Measurements from ENCODE around the gene ANXA4.
"Not testable (repeated sequence)": the region's sequence is repeated elsewhere in the genome, so short reads cannot be mapped to it uniquely, and the experiment has no call there.

ANXA4 gene

DNA sequence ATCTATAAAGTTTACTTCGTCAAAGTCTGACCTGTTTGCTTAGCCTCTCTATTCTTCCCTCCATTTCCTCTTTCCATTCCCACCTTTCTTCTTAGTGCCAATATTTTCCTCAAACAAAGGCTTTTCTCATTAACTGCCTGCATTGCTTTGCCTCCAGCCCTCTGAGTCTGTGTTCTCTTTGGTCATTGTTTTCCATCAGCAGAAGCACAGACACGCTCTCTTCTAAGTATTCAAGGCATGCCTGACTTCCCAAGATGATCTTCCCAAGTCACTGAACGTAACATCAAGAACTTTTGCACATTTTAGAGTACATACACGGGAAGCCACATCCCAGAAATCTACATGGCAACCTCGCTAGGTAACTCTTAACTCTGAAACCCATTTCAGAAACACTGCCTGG is 32.6 kb upstream of the ANXA4 start:
- Histone ChIP-seq H3K4me1 (ENCODE audit: control insufficient read depth in 1 of 2, insufficient read depth in 2 of 2, low read length in 2 of 2) (no peaks in the 10 kb centered on the region), H3K27me3 (ENCODE audit: low read depth, low read length) (no peaks in the 10 kb centered on the region), H3K9me3 (ENCODE audit: control insufficient read depth in 1 of 2, low read length in 2 of 2) (no peaks in the 10 kb centered on the region), H3K36me3 (ENCODE audit: control insufficient read depth in 1 of 2, insufficient read depth in 2 of 2, low read length in 2 of 2) (no peaks in the 10 kb centered on the region), H3K27ac (ENCODE audit: low read length) (no peak overlapping the region), H3K4me3 (ENCODE audit: low read depth in 1 of 2, low read length in 2 of 2) (no peak overlapping the region)

DNA sequence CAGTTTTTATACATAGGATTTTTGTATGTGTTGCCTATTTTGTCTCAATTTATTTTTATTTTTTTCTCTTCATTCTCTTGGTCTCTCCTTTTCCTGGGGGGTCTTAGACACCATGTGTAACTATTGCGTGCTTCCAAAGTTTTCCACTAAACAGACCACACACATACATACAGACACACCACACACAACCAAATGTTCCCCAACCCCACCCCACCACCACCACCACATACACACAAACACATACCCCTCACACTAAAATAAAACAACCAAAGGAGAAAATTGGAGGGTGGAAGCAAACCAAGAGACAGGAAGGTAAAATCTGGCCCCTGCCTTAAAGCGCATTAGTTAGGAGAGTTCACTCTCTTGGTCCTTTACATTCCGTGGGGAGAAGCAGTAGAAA is 30.0 kb upstream of the ANXA4 start:
- H3K27ac ChIP-seq (ENCODE audit: low read length), result no peak overlapping the region
- H3K36me3 ChIP-seq (ENCODE audit: control insufficient read depth in 1 of 2, insufficient read depth in 2 of 2, low read length in 2 of 2), result no peaks in the 10 kb centered on the region
- H3K4me3 ChIP-seq (ENCODE audit: low read depth in 1 of 2, low read length in 2 of 2), result no peak overlapping the region
- no peaks in the 10 kb centered on the region for H3K9me3 ChIP-seq (ENCODE audit: control insufficient read depth in 1 of 2, low read length in 2 of 2)
- no peaks in the 10 kb centered on the region for H3K4me1 ChIP-seq (ENCODE audit: control insufficient read depth in 1 of 2, insufficient read depth in 2 of 2, low read length in 2 of 2)
- H3K27me3 ChIP-seq (ENCODE audit: low read depth, low read length), result no peaks in the 10 kb centered on the region

DNA sequence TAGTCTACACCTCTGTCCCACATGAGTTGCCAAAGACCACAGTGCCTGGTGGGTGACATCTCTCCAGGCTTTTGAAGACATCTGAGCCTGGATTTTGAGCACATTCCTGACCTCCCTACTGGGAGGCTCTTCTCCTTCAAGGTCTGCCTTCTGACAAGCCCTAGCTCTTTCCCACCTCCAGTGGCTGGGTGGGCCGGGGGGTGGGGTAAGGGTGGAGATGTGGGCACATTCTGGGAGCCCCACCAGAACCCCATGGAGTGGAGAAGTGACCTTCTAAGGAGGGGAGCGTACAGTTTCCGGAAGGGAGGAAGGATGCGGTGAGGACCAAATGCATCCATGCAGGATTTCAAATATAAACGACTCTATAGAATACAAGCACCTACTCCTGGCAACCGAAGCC is 27.9 kb upstream of the ANXA4 start:
- Histone ChIP-seq H3K4me1 (ENCODE audit: control insufficient read depth in 1 of 2, insufficient read depth in 2 of 2, low read length in 2 of 2) (no peaks in the 10 kb centered on the region), H3K9me3 (ENCODE audit: control insufficient read depth in 1 of 2, low read length in 2 of 2) (no peaks in the 10 kb centered on the region), H3K36me3 (ENCODE audit: control insufficient read depth in 1 of 2, insufficient read depth in 2 of 2, low read length in 2 of 2) (no peaks in the 10 kb centered on the region), H3K27me3 (ENCODE audit: low read depth, low read length) (no peaks in the 10 kb centered on the region), H3K4me3 (ENCODE audit: low read depth in 1 of 2, low read length in 2 of 2) (no peak overlapping the region), H3K27ac (ENCODE audit: low read length) (no peak overlapping the region)

DNA sequence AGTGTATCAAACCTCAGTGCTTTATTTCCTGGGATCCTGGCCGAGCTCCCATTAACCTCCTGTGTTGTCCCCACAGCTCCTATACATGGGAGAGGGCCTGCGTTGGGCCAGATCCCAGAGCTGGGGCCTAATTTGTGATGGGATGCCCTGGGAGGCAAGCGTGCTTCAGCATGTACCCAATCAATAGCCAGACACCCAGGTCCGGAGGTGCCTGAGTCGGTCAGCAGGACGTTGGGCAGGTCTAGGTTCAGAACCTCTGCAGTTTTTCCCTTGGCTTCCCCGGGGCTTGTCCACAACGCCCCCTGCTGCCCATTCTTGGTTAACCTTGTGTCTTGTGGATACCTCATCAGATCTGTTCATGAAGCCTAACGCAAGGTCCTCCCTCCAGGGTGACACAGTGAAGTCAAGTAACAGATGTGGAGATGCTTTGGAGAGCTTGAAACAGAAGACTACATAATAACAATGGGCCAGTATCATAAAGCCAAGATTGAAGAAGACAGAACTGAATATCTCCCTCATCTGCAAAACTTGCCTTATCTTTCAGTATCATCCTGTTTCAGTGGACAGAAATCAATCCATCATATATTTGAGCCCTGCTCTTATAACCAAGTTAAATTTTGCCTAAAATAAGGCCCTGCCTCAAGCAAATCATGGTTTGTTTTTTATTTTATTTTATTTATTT is 27.3 kb upstream of the ANXA4 start:
- not testable (repeated sequence) for H3K4me3 ChIP-seq (ENCODE audit: low read depth in 1 of 2, low read length in 2 of 2)

DNA sequence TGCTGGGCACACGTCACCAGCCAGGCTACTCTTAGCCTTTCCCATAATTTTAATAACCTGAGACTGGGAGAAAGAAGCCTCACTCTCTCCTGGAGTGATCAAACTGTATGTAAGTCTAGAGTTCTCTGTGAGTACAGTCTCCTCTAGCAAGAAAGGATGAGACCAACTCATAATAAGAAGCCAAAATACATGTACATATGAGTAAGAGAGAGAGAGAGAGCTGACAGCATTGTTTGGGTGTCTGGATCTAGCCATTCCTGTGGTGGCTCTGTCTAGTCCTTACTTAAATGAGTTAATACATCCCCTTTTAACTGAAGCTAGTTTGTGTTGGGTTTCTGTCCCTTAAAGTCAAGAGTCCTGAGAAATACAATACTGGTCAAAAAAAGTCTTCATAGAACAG is 26.0 kb upstream of the ANXA4 start:
- Histone ChIP-seq H3K4me1 (ENCODE audit: control insufficient read depth in 1 of 2, insufficient read depth in 2 of 2, low read length in 2 of 2) (no peaks in the 10 kb centered on the region), H3K27ac (ENCODE audit: low read length) (no peak overlapping the region), H3K4me3 (ENCODE audit: low read depth in 1 of 2, low read length in 2 of 2) (no peak overlapping the region), H3K27me3 (ENCODE audit: low read depth, low read length) (no peaks in the 10 kb centered on the region), H3K9me3 (ENCODE audit: control insufficient read depth in 1 of 2, low read length in 2 of 2) (no peaks in the 10 kb centered on the region), H3K36me3 (ENCODE audit: control insufficient read depth in 1 of 2, insufficient read depth in 2 of 2, low read length in 2 of 2) (no peaks in the 10 kb centered on the region)

More for the DNA sequence above, 27.3 kb upstream of the ANXA4 start:
- not testable (repeated sequence) for H3K27me3 ChIP-seq (ENCODE audit: low read depth, low read length); H3K9me3 ChIP-seq (ENCODE audit: control insufficient read depth in 1 of 2, low read length in 2 of 2); H3K4me1 ChIP-seq (ENCODE audit: control insufficient read depth in 1 of 2, insufficient read depth in 2 of 2, low read length in 2 of 2); H3K27ac ChIP-seq (ENCODE audit: low read length); H3K36me3 ChIP-seq (ENCODE audit: control insufficient read depth in 1 of 2, insufficient read depth in 2 of 2, low read length in 2 of 2)

DNA sequence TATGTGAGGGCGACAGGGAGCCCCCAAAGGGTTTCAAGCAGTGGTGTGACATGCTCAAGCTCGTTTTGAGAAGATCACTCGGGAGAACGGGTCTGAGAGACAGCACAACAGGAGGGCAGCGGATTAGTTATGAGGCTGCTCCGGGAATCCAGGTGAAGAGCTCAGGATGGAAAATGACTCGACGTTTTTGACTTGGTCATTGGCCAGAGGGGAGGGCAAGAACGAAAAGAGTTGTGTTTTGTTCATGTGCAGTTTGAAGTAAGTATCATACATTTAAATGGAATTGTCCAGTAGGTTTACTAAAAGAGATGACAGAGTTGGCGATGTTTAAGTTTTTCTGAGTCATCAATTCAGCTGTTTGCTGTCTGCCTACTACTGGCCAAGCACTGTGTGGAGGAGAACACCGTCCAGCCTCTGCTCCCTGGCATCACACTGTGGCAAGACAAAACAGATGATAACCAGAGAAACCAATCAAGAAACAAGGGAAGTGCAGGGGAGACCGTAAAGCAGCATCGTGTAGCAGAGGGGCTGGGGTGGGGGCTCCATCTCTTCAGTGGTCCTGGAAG is 25.3 kb upstream of the ANXA4 start:
- no peaks in the 10 kb centered on the region for H3K27me3 ChIP-seq (ENCODE audit: low read depth, low read length)
- H3K9me3 ChIP-seq (ENCODE audit: control insufficient read depth in 1 of 2, low read length in 2 of 2), result no peaks in the 10 kb centered on the region
- no peaks in the 10 kb centered on the region for H3K4me1 ChIP-seq (ENCODE audit: control insufficient read depth in 1 of 2, insufficient read depth in 2 of 2, low read length in 2 of 2)
- H3K27ac ChIP-seq (ENCODE audit: low read length), result no peak overlapping the region
- no peak overlapping the region for H3K4me3 ChIP-seq (ENCODE audit: low read depth in 1 of 2, low read length in 2 of 2)
- H3K36me3 ChIP-seq (ENCODE audit: control insufficient read depth in 1 of 2, insufficient read depth in 2 of 2, low read length in 2 of 2), result no peaks in the 10 kb centered on the region

DNA sequence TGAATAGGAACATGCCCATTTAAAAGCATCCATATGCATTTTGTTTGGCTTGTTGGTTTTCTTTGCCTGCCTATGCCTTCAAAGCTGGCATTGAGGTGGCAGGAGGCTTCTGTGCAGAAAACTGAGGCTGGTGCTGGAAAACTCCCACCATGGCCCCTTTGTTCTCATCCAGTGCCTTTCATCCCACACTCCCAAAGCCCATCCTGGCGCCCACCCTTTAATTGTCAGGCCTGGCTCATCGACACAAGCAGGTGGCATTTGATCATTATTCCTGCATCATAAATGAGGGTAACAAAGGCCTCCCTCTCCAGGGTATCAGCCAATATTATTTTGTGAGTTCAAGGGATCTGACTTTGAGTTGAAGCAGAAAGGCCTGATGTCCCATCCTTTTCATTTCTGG is 24.7 kb upstream of the ANXA4 start:
- Histone ChIP-seq H3K27ac (ENCODE audit: low read length) (no peak overlapping the region), H3K9me3 (ENCODE audit: control insufficient read depth in 1 of 2, low read length in 2 of 2) (no peaks in the 10 kb centered on the region), H3K27me3 (ENCODE audit: low read depth, low read length) (no peaks in the 10 kb centered on the region), H3K36me3 (ENCODE audit: control insufficient read depth in 1 of 2, insufficient read depth in 2 of 2, low read length in 2 of 2) (no peaks in the 10 kb centered on the region), H3K4me1 (ENCODE audit: control insufficient read depth in 1 of 2, insufficient read depth in 2 of 2, low read length in 2 of 2) (no peaks in the 10 kb centered on the region), H3K4me3 (ENCODE audit: low read depth in 1 of 2, low read length in 2 of 2) (no peak overlapping the region)

DNA sequence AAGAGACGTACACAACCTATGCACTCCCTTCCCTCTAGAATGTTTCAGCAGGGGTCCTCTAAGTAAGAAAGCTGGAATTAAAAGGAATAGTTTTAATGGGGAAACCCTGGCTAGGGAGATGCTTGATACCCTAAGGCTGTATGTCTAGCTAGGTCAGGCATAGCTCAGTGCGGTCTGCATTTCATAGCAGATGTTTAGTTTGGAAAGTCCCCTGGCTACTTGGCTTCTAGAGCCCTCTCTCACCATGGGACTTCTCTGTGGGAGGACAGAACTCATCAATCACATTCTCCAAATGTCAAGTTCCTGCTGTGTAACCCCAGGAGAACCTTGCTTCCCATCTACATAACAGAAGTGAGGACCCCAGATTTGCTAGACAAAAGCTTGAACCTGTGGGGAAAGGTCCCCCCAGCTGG is 24.1 kb upstream of the ANXA4 start:
- Histone ChIP-seq H3K9me3 (ENCODE audit: control insufficient read depth in 1 of 2, low read length in 2 of 2) (no peaks in the 10 kb centered on the region), H3K27me3 (ENCODE audit: low read depth, low read length) (no peaks in the 10 kb centered on the region), H3K4me1 (ENCODE audit: control insufficient read depth in 1 of 2, insufficient read depth in 2 of 2, low read length in 2 of 2) (no peaks in the 10 kb centered on the region), H3K36me3 (ENCODE audit: control insufficient read depth in 1 of 2, insufficient read depth in 2 of 2, low read length in 2 of 2) (no peaks in the 10 kb centered on the region), H3K4me3 (ENCODE audit: low read depth in 1 of 2, low read length in 2 of 2) (no peak overlapping the region), H3K27ac (ENCODE audit: low read length) (no peak overlapping the region)

DNA sequence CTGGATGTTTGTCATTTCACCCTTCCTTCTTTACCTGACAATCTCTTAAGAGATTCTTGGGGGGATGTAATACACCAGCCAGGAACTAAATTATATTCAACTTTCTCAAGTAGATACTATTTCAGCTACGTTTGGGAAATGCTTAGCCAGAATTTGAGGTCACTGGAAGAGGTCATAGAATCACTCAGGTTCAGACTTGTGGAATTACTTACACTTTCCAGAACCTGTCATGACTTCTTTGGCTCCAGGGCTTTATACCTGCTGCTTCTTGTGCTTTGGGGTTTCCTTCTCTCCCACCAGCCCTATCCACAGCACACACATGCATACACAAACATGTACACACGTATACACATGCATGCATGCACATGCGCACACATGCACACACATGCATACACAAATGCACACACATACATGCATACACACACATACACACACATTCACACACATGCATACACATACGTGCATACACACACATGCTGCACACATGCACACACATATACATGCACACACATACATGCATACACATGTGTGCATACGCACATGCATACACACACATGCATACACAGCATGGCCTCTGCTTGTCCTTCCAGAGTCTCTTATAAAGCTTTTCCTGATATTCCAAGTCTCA is 23.5 kb upstream of the ANXA4 start:
- Histone ChIP-seq H3K4me1 (ENCODE audit: control insufficient read depth in 1 of 2, insufficient read depth in 2 of 2, low read length in 2 of 2) (no peaks in the 10 kb centered on the region), H3K36me3 (ENCODE audit: control insufficient read depth in 1 of 2, insufficient read depth in 2 of 2, low read length in 2 of 2) (no peaks in the 10 kb centered on the region), H3K27ac (ENCODE audit: low read length) (no peak overlapping the region), H3K9me3 (ENCODE audit: control insufficient read depth in 1 of 2, low read length in 2 of 2) (no peaks in the 10 kb centered on the region), H3K27me3 (ENCODE audit: low read depth, low read length) (no peaks in the 10 kb centered on the region), H3K4me3 (ENCODE audit: low read depth in 1 of 2, low read length in 2 of 2) (no peak overlapping the region)

DNA sequence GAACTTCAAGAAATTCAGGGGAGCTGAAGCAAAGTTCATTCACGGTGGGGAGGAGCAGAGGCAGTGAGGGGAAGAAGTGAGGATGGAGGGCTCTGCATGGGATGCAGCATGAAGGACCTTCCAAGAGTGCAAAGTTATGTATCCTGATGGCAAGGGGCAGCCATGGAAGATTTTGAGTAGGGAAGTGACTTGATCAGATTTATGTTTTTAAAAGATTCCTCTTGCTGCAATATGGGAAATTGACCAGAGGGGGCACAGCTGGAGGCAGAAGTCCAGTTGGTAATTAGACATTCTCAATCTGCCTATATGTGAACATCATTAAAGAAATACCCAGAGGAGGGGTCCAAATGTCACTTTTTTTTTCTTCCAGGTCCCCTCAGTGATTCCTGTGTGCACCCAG is 21.5 kb upstream of the ANXA4 start:
- no peak overlapping the region for H3K27ac ChIP-seq (ENCODE audit: low read length)
- no peak overlapping the region for H3K4me3 ChIP-seq (ENCODE audit: low read depth in 1 of 2, low read length in 2 of 2)
- no peaks in the 10 kb centered on the region for H3K4me1 ChIP-seq (ENCODE audit: control insufficient read depth in 1 of 2, insufficient read depth in 2 of 2, low read length in 2 of 2)
- no peaks in the 10 kb centered on the region for H3K9me3 ChIP-seq (ENCODE audit: control insufficient read depth in 1 of 2, low read length in 2 of 2)
- H3K27me3 ChIP-seq (ENCODE audit: low read depth, low read length), result no peaks in the 10 kb centered on the region
- no peaks in the 10 kb centered on the region for H3K36me3 ChIP-seq (ENCODE audit: control insufficient read depth in 1 of 2, insufficient read depth in 2 of 2, low read length in 2 of 2)

DNA sequence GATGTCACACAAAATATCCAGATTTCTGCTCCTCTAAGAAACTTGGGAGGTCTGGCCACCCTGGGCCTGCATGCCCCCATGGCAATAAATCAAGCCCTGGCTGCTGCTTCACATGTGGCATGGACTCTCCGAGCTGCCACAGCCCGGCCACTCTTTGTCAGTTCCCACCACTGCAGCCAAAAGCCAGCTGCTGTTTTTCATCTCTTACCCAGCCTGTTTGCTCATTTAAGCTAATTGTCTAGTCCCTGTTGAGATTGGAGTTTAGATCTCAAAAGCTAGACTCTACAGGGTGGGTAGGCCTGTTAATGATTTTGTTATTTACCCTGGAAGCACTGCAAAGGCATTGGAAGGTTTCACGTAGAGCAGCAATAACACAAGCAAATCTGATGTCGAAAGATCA is 20.9 kb upstream of the ANXA4 start:
- Histone ChIP-seq H3K4me1 (ENCODE audit: control insufficient read depth in 1 of 2, insufficient read depth in 2 of 2, low read length in 2 of 2) (no peaks in the 10 kb centered on the region), H3K27me3 (ENCODE audit: low read depth, low read length) (no peaks in the 10 kb centered on the region), H3K27ac (ENCODE audit: low read length) (no peak overlapping the region), H3K36me3 (ENCODE audit: control insufficient read depth in 1 of 2, insufficient read depth in 2 of 2, low read length in 2 of 2) (no peaks in the 10 kb centered on the region), H3K4me3 (ENCODE audit: low read depth in 1 of 2, low read length in 2 of 2) (no peak overlapping the region), H3K9me3 (ENCODE audit: control insufficient read depth in 1 of 2, low read length in 2 of 2) (no peaks in the 10 kb centered on the region)

DNA sequence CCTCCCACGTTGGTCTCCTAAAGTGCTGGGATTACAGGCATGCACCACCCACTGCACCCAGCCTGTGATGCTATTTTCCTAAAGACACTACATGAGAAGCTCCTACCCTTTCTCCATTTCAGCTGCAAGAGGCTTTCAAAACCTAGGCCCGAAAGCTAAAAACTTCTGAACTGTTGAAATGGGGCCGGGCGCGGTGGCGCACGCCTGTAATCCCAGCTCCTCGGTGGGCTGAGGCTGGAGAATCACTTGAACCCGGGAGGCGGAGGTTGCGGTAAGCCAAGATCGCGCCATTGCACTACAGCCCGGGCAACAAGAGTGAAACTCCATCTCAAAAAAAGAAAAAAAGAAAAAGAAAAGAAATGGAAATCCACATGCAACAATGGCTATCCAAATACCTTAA is 18.1 kb upstream of the ANXA4 start:
- no peaks in the 10 kb centered on the region for H3K4me1 ChIP-seq (ENCODE audit: control insufficient read depth in 1 of 2, insufficient read depth in 2 of 2, low read length in 2 of 2)
- H3K27ac ChIP-seq (ENCODE audit: low read length), result no peak overlapping the region
- H3K4me3 ChIP-seq (ENCODE audit: low read depth in 1 of 2, low read length in 2 of 2), result no peak overlapping the region
- no peaks in the 10 kb centered on the region for H3K9me3 ChIP-seq (ENCODE audit: control insufficient read depth in 1 of 2, low read length in 2 of 2)
- H3K27me3 ChIP-seq (ENCODE audit: low read depth, low read length), result no peaks in the 10 kb centered on the region
- H3K36me3 ChIP-seq (ENCODE audit: control insufficient read depth in 1 of 2, insufficient read depth in 2 of 2, low read length in 2 of 2), result no peaks in the 10 kb centered on the region

Measured in muscle layer of duodenum (tissue), 2 donors.